ENCODE measurements around the gene LFNG. TPM values are rescaled to one million over a fixed set of nuclear protein-coding genes. Genes with fewer than 3 reads are reported as not detected.
"Not testable (repeated sequence)": the region's sequence is repeated elsewhere in the genome, so short reads cannot be mapped to it uniquely, and the experiment has no call there.

Gene LFNG
- total and polyA plus RNA-seq, 2 donors (not counting 1 experiment from before 2014, with no cell fraction given): 73.3 to 208 TPM

- peaks cover 47% of the 10 kb centered on the region for H3K4me1 Mint-ChIP-seq
- H3K9ac ChIP-seq (ENCODE audit: low read length); CTCF ChIA-PET; intact Hi-C loops (cut with micrococcal nuclease); H3K4me3 ChIP-seq (ENCODE audit: control extremely low read depth in 1 of 5, extremely low read depth in 1 of 5, insufficient read depth in 1 of 5, low read depth in 2 of 5, low read length in 4 of 5); H3K9me3 ChIP-seq (ENCODE audit: control extremely low read depth in 1 of 3, control insufficient read depth in 2 of 3, insufficient read depth in 1 of 3, low read length in 2 of 3); H3K9me3 Mint-ChIP-seq (ENCODE audit: insufficient read depth); ATAC-seq (ENCODE audit: low read depth); H3K27me3 Mint-ChIP-seq; H3K79me2 ChIP-seq (ENCODE audit: control insufficient read depth, insufficient read depth, low read length); H2AFZ ChIP-seq (ENCODE audit: insufficient read depth, low read depth, low read length, poor library complexity, severe bottlenecking); H3K27ac ChIP-seq (ENCODE audit: low read length in 2 of 2); H3K4me2 ChIP-seq (replicated peaks; ENCODE audit: low read depth, low read length, poor library complexity, severe bottlenecking); H3K27me3 ChIP-seq (replicated peaks in 1 of 4; ENCODE audit: control extremely low read depth in 1 of 4, control insufficient read depth in 3 of 4, insufficient read depth in 4 of 4, low read length in 3 of 4): not testable (repeated sequence)
- Histone ChIP-seq H4K20me1 (ENCODE audit: control insufficient read depth, insufficient read depth, low read length, poor library complexity, severe bottlenecking) (peaks cover 13% of the 10 kb centered on the region), H3K4me1 (ENCODE audit: control insufficient read depth in 2 of 2, insufficient read depth in 2 of 2, low read length in 2 of 2) (peaks cover 37 to 46% of the 10 kb centered on the region in 2 donors), H3K36me3 (replicated peaks in 1 of 2; ENCODE audit: control extremely low read depth in 1 of 2, control insufficient read depth in 1 of 2, extremely low read depth in 1 of 2, insufficient read depth in 2 of 2, low read length in 1 of 2) (peaks cover 0 to 14% of the 10 kb centered on the region in 2 experiments)
- DNase-seq: peak; percentile 31
- POLR2A ChIA-PET: interaction anchor here (14.9 kb wide), 1 partner anchor 22 kb away, joined by 340 read pairs; no protein-coding TSS in a partner anchor
- H3K27ac Mint-ChIP-seq: peak overlapping the region; percentile 82
- 83% methylated on average over 8 of the region's 15 CpGs for WGBS (ENCODE audit: insufficient coverage)
- peak overlapping the region; percentile 29 for H3K4me3 Mint-ChIP-seq
Measured at GRCh38 chr7:2532199-2532772, 12.7 kb downstream of the LFNG start.

DNA sequence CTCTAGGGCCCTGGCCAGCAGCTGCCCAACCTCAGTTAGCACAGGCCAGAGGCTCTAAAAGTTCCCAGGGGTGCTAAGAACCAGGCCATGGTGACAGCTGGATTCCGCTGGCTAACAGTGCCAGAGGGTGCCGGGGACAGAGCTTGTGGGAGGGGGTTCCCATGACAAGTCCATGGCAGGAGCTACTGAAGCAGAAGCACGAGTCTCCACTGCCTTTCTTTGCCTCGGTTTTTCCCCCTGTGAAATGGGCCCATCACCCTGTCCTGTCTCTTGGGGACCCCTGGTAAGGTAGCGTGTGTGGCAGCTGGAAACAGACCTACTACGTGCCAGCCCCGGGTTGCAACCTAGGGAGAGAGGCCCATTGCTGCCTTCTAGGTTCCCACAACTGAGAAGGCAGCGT is 13.2 kb downstream of the LFNG start:
- H3K27me3 Mint-ChIP-seq; H2AFZ ChIP-seq (ENCODE audit: insufficient read depth, low read depth, low read length, poor library complexity, severe bottlenecking); H3K36me3 ChIP-seq (replicated peaks in 1 of 2; ENCODE audit: control extremely low read depth in 1 of 2, control insufficient read depth in 1 of 2, extremely low read depth in 1 of 2, insufficient read depth in 2 of 2, low read length in 1 of 2); H3K79me2 ChIP-seq (ENCODE audit: control insufficient read depth, insufficient read depth, low read length); H3K27me3 ChIP-seq (replicated peaks in 1 of 4; ENCODE audit: control extremely low read depth in 1 of 4, control insufficient read depth in 3 of 4, insufficient read depth in 4 of 4, low read length in 3 of 4); H3K9me3 ChIP-seq (ENCODE audit: control extremely low read depth in 1 of 3, control insufficient read depth in 2 of 3, insufficient read depth in 1 of 3, low read length in 2 of 3); H3K4me3 ChIP-seq (ENCODE audit: control extremely low read depth in 1 of 5, extremely low read depth in 1 of 5, insufficient read depth in 1 of 5, low read depth in 2 of 5, low read length in 4 of 5); H3K4me2 ChIP-seq (replicated peaks; ENCODE audit: low read depth, low read length, poor library complexity, severe bottlenecking); H3K27ac Mint-ChIP-seq; H3K27ac ChIP-seq (ENCODE audit: low read length in 2 of 2); H3K9me3 Mint-ChIP-seq (ENCODE audit: insufficient read depth); DNase-seq; intact Hi-C loops (cut with micrococcal nuclease); H4K20me1 ChIP-seq (ENCODE audit: control insufficient read depth, insufficient read depth, low read length, poor library complexity, severe bottlenecking); ATAC-seq (ENCODE audit: low read depth); CTCF ChIA-PET; H3K9ac ChIP-seq (ENCODE audit: low read length); H3K4me3 Mint-ChIP-seq: not testable (repeated sequence)
- 90% methylated on average over 2 of the region's 8 CpGs for whole genome bisulfite sequencing (ENCODE audit: insufficient coverage)
- H3K4me1 Mint-ChIP-seq: peaks cover 42% of the 10 kb centered on the region
- POLR2A ChIA-PET: interaction anchor here (0.7 kb wide), 3 partner anchors 62 to 124 kb away, joined by 4 to 9 read pairs (median 6); no protein-coding TSS in a partner anchor
- peaks cover 32 to 40% of the 10 kb centered on the region in 2 donors for H3K4me1 ChIP-seq (ENCODE audit: control insufficient read depth in 2 of 2, insufficient read depth in 2 of 2, low read length in 2 of 2)

- WGBS (ENCODE audit: insufficient coverage): no CpG with 5 or more reads among the region's 8 CpGs
- POLR2A ChIA-PET: interaction anchor here (0.7 kb wide), 1 partner anchor 115 kb away, joined by 4 read pairs; no protein-coding TSS in a partner anchor
- ATAC-seq (ENCODE audit: low read depth); H3K79me2 ChIP-seq (ENCODE audit: control insufficient read depth, insufficient read depth, low read length); H4K20me1 ChIP-seq (ENCODE audit: control insufficient read depth, insufficient read depth, low read length, poor library complexity, severe bottlenecking); H3K9me3 ChIP-seq (ENCODE audit: control extremely low read depth in 1 of 3, control insufficient read depth in 2 of 3, insufficient read depth in 1 of 3, low read length in 2 of 3); CTCF ChIA-PET; H3K27ac ChIP-seq (ENCODE audit: low read length in 2 of 2); H3K9me3 Mint-ChIP-seq (ENCODE audit: insufficient read depth); H3K9ac ChIP-seq (ENCODE audit: low read length); H3K36me3 ChIP-seq (replicated peaks in 1 of 2; ENCODE audit: control extremely low read depth in 1 of 2, control insufficient read depth in 1 of 2, extremely low read depth in 1 of 2, insufficient read depth in 2 of 2, low read length in 1 of 2); H3K27ac Mint-ChIP-seq; DNase-seq; intact Hi-C loops (cut with micrococcal nuclease); H2AFZ ChIP-seq (ENCODE audit: insufficient read depth, low read depth, low read length, poor library complexity, severe bottlenecking); H3K4me3 Mint-ChIP-seq; H3K27me3 Mint-ChIP-seq; H3K4me2 ChIP-seq (replicated peaks; ENCODE audit: low read depth, low read length, poor library complexity, severe bottlenecking); H3K4me3 ChIP-seq (ENCODE audit: control extremely low read depth in 1 of 5, extremely low read depth in 1 of 5, insufficient read depth in 1 of 5, low read depth in 2 of 5, low read length in 4 of 5); H3K27me3 ChIP-seq (replicated peaks in 1 of 4; ENCODE audit: control extremely low read depth in 1 of 4, control insufficient read depth in 3 of 4, insufficient read depth in 4 of 4, low read length in 3 of 4): not testable (repeated sequence)
- peaks cover 24 to 33% of the 10 kb centered on the region in 2 donors for H3K4me1 ChIP-seq (ENCODE audit: control insufficient read depth in 2 of 2, insufficient read depth in 2 of 2, low read length in 2 of 2)
- H3K4me1 Mint-ChIP-seq: peaks cover 35% of the 10 kb centered on the region
Measured at GRCh38 chr7:2533566-2533965, 14.0 kb downstream of the LFNG start.

DNA sequence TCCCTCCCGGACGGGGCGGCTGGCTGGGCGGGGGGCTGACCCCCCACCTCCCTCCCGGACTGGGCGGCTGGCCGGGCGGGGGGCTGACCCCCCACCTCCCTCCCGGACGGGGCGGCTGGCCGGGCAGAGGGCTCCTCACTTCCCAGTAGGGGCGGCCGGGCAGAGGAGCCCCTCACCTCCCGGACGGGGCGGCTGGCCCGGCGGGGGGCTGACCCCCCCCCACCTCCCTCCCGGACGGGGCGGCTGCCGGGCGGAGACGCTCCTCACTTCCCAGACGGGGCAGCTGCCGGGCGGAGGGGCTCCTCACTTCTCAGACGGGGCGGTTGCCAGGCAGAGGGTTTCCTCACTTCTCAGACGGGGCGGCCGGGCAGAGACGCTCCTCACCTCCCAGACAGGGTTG is 14.6 kb downstream of the LFNG start:
- H2AFZ ChIP-seq (ENCODE audit: insufficient read depth, low read depth, low read length, poor library complexity, severe bottlenecking); H3K27me3 Mint-ChIP-seq; H3K27me3 ChIP-seq (replicated peaks in 1 of 4; ENCODE audit: control extremely low read depth in 1 of 4, control insufficient read depth in 3 of 4, insufficient read depth in 4 of 4, low read length in 3 of 4); H3K79me2 ChIP-seq (ENCODE audit: control insufficient read depth, insufficient read depth, low read length); CTCF ChIA-PET; H3K4me2 ChIP-seq (replicated peaks; ENCODE audit: low read depth, low read length, poor library complexity, severe bottlenecking); ATAC-seq (ENCODE audit: low read depth); POLR2A ChIA-PET; intact Hi-C loops (cut with micrococcal nuclease); H3K9ac ChIP-seq (ENCODE audit: low read length); H3K9me3 Mint-ChIP-seq (ENCODE audit: insufficient read depth); H3K27ac ChIP-seq (ENCODE audit: low read length in 2 of 2); H3K9me3 ChIP-seq (ENCODE audit: control extremely low read depth in 1 of 3, control insufficient read depth in 2 of 3, insufficient read depth in 1 of 3, low read length in 2 of 3); H3K27ac Mint-ChIP-seq; H4K20me1 ChIP-seq (ENCODE audit: control insufficient read depth, insufficient read depth, low read length, poor library complexity, severe bottlenecking); H3K4me3 ChIP-seq (ENCODE audit: control extremely low read depth in 1 of 5, extremely low read depth in 1 of 5, insufficient read depth in 1 of 5, low read depth in 2 of 5, low read length in 4 of 5); H3K4me3 Mint-ChIP-seq; DNase-seq: not testable (repeated sequence)
- Histone ChIP-seq H3K36me3 (replicated peaks in 1 of 2; ENCODE audit: control extremely low read depth in 1 of 2, control insufficient read depth in 1 of 2, extremely low read depth in 1 of 2, insufficient read depth in 2 of 2, low read length in 1 of 2) (peaks cover 0 to 12% of the 10 kb centered on the region in 2 experiments), H3K4me1 (ENCODE audit: control insufficient read depth in 2 of 2, insufficient read depth in 2 of 2, low read length in 2 of 2) (peaks cover 19 to 26% of the 10 kb centered on the region in 2 donors)
- H3K4me1 Mint-ChIP-seq: peaks cover 28% of the 10 kb centered on the region
- WGBS (ENCODE audit: insufficient coverage): no CpG with 5 or more reads among the region's 34 CpGs

Measured in B cell (primary cell).